Breast epithelium (tissue), 3 donors: ENCODE measurements around the gene TRIM66.

Experiments
- POLR2A ChIP-seq: fragments of 450-650 bp; IDR thresholded peaks from one replicate; pipeline ENCODE4 v1.6.1; 2016; ENCODE audit warnings: antibody characterized with exemption, mild to moderate bottlenecking, moderate library complexity
- POLR2AphosphoS5 ChIP-seq, 3 donors: sonication (generic); formaldehyde crosslinking; IDR thresholded peaks; one replicate each; pipeline ENCODE4 v1.6.1; 2017; ENCODE audit warnings: antibody characterized with exemption in 3 of 3
- TF ChIP-seq, protein P1 (sequence below), 3 donors: fragments of 450-650 bp; IDR thresholded peaks; one replicate each; pipeline ENCODE4 v1.5.1; 2016 to 2017; ENCODE audit warnings: antibody characterized with exemption in 3 of 3, mild to moderate bottlenecking in 3 of 3, moderate library complexity in 3 of 3

DNA sequence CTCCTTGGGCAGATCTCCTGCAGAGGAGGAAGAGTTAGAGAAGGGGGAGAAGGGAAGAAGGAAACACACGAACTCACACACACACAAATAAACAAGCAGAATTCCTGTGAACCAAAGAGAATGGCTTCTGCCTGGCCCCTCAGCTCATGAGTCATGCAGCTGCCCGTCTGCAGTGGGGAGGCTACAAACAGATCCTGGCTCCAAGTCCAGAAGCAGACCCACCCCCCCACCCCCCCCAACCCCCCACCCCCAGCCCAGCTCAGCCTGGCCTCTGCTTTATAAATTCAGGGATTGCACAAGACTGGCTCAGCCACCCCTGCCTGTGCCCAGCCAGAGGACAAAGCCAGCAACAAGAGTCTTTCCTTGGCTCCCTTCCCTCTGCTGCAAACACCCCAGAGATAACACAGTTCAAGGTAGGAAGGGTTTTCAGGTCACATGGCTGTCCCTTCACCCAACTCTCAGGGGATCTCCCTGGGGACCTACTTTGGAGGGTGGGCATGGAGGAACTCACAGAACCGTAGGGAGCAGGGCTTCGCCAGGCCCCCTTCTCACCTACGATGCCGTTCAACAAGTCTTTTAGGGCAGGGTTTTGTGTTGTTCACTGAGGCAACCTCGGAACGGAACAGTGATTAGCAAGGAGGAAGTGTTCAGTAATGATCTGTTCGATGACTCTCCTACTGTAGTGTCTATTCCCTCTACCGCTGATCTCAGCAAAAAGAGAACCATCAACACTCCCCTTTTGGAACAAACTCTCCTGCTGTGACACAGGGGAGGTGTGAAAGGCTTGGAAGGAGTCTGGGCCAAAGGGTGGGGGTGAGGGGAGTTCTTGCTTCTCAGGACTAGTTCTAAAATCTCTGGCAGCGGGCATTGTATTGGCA is 35.6 kb upstream of the TRIM66 start:
- peak; percentile 21 to 43 (median 37) for TF ChIP-seq POLR2AphosphoS5 (IDR thresholded peaks at IDR 0.05)
- TF ChIP-seq POLR2A: no peak
- TF ChIP-seq, protein P1, sequence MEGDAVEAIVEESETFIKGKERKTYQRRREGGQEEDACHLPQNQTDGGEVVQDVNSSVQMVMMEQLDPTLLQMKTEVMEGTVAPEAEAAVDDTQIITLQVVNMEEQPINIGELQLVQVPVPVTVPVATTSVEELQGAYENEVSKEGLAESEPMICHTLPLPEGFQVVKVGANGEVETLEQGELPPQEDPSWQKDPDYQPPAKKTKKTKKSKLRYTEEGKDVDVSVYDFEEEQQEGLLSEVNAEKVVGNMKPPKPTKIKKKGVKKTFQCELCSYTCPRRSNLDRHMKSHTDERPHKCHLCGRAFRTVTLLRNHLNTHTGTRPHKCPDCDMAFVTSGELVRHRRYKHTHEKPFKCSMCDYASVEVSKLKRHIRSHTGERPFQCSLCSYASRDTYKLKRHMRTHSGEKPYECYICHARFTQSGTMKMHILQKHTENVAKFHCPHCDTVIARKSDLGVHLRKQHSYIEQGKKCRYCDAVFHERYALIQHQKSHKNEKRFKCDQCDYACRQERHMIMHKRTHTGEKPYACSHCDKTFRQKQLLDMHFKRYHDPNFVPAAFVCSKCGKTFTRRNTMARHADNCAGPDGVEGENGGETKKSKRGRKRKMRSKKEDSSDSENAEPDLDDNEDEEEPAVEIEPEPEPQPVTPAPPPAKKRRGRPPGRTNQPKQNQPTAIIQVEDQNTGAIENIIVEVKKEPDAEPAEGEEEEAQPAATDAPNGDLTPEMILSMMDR (IDR thresholded peaks at IDR 0.05): no peak
